HepG2 (cell line): ENCODE measurements around the gene CD28. TPM values are rescaled to one million over a fixed set of nuclear protein-coding genes. Genes with fewer than 3 reads are reported as not detected.
"Not testable (repeated sequence)": the region's sequence is repeated elsewhere in the genome, so short reads cannot be mapped to it uniquely, and the experiment has no call there.

Experiments used
- ATAC-seq: fragments of 200-7000 bp; cut with Tn5 transposase; 3 replicates; pipeline ENCODE4 v1.9.1; 2020; ENCODE audit warnings: mild to moderate bottlenecking, moderate library complexity
- BruUV-seq: library from RNA; stranded (reverse); fragments of 400-500 nt; replicated peaks from 2 replicates; lab custom pipeline; 2021; lab: Mats Ljungman, UMichigan
- CTCF ChIA-PET: fragments of 300-600 bp; formaldehyde crosslinking; extraction: SDS; loops from one replicate; lab custom pipeline; 2021; ENCODE audit warnings: low total read pairs, inconsistent platforms, low intra/inter-chr PET ratio; lab: Yijun Ruan, JAX
- POLR2A ChIA-PET: fragments of 350-600 bp; sonication (Branson Sonifier 250); formaldehyde crosslinking; loops from one replicate; lab custom pipeline; 2020; ENCODE audit warnings: antibody characterized with exemption, inconsistent platforms; lab: Yijun Ruan, JAX
- DNase-seq: peaks from one replicate; pipeline ENCODE4 v3.0.0-alpha.2; 2015; ENCODE audit warnings: low spot score
- FAIRE-seq: peaks from 3 replicates; lab custom pipeline; 2011; peaks lifted over from hg19 to GRCh38; lab: Jason Lieb, UNC
- H2AFZ ChIP-seq: one replicate; pipeline ENCODE4 v1.6.1; 2011; ENCODE audit warnings: low read length, inconsistent platforms
- H3K27ac ChIP-seq: fragments of 300-600 bp; 3 replicates; pipeline ENCODE4 v1.8.0; 2011; ENCODE audit warnings: mixed run types, mild to moderate bottlenecking, mixed read lengths, low read length, inconsistent platforms; ENCODE audit not compliant: insufficient read depth; ENCODE audit errors: extremely low read length
- H3K27me3 ChIP-seq, 2 experiments: fragments of 200-600 bp in 1 of 2; 2 replicates in 1 of 2; 3 replicates in 1 of 2; pipeline versions ENCODE4 v1.6.0 to v1.8.0; 2011; ENCODE audit warnings: low read length in 2 of 2, mild to moderate bottlenecking in 2 of 2, moderate library complexity in 2 of 2, inconsistent platforms in 1 of 2; ENCODE audit not compliant: insufficient read depth in 2 of 2, control insufficient read depth in 1 of 2
- H3K36me3 ChIP-seq, 2 experiments: fragments of 200-600 bp in 1 of 2; replicated peaks in 1 of 2; 2 replicates in 1 of 2; 3 replicates in 1 of 2; pipeline versions ENCODE4 v1.5.1 to v1.8.0; 2011; ENCODE audit warnings: low read length in 2 of 2, inconsistent platforms in 1 of 2; ENCODE audit not compliant: insufficient read depth in 2 of 2, control insufficient read depth in 1 of 2
- H3K4me1 ChIP-seq: 2 replicates; pipeline ENCODE4 v1.5.1; 2012; ENCODE audit warnings: low read length, inconsistent platforms; ENCODE audit not compliant: insufficient read depth
- H3K4me2 ChIP-seq: 2 replicates; pipeline ENCODE4 v1.6.0; 2011; ENCODE audit warnings: low read depth, low read length, inconsistent platforms
- H3K4me3 ChIP-seq, 3 experiments: fragments of 200-600 bp in 1 of 3; sonication (generic), shearing (Covaris generic) in 1 of 3; replicated peaks in 1 of 3; 2 replicates each; pipeline ENCODE4 v1.5.1; 2011 to 2016; ENCODE audit warnings: low read length in 3 of 3, inconsistent platforms in 2 of 3, low read depth in 2 of 3, mild to moderate bottlenecking in 2 of 3, control low read depth in 1 of 3, mixed read lengths in 1 of 3; ENCODE audit not compliant: insufficient read depth in 1 of 3
- H3K79me2 ChIP-seq: one replicate; pipeline ENCODE4 v1.6.1; 2011; ENCODE audit warnings: low read length, inconsistent platforms; ENCODE audit not compliant: insufficient read depth
- H3K9ac ChIP-seq: 2 replicates; pipeline ENCODE4 v1.6.0; 2011; ENCODE audit warnings: mild to moderate bottlenecking, low read depth, low read length, inconsistent platforms; ENCODE audit not compliant: insufficient read depth
- H3K9me3 ChIP-seq: 2 replicates; pipeline ENCODE4 v1.5.1; 2012; ENCODE audit warnings: mild to moderate bottlenecking, low read length
- H4K20me1 ChIP-seq: 2 replicates; pipeline ENCODE4 v1.6.0; 2011; ENCODE audit warnings: inconsistent platforms, mild to moderate bottlenecking, low read length, moderate library complexity; ENCODE audit not compliant: insufficient read depth
- NFYB ChIP-seq: sonication (generic); formaldehyde crosslinking; IDR thresholded peaks from 2 replicates; pipeline ENCODE4 v1.4.0; 2020; ENCODE audit warnings: missing genetic modification reagents
- NFYC ChIP-seq: IDR thresholded peaks from 2 replicates; pipeline ENCODE4 v1.6.1; 2016; ENCODE audit warnings: missing genetic modification reagents, missing compliant biosample characterization
- ZBTB38 ChIP-seq: sonication (generic); formaldehyde crosslinking; IDR thresholded peaks from 2 replicates; pipeline ENCODE4 v1.5.1; 2020; ENCODE audit warnings: mild to moderate bottlenecking, missing genetic modification reagents
- ZMYM4 ChIP-seq: sonication (generic); formaldehyde crosslinking; IDR thresholded peaks from 2 replicates; pipeline ENCODE4 v1.8.1; 2023; ENCODE audit warnings: mild to moderate bottlenecking, missing genetic modification reagents
- ZNF292 ChIP-seq: sonication (generic); formaldehyde crosslinking; IDR thresholded peaks from 2 replicates; pipeline ENCODE4 v1.8.1; 2022; ENCODE audit warnings: mild to moderate bottlenecking, low read depth, missing genetic modification reagents, borderline replicate concordance
- ZNF33B ChIP-seq: sonication (generic); formaldehyde crosslinking; IDR thresholded peaks from 2 replicates; pipeline ENCODE4 v1.5.1; 2020; ENCODE audit warnings: mild to moderate bottlenecking, missing genetic modification reagents
- ZNF558 ChIP-seq: sonication (generic); formaldehyde crosslinking; IDR thresholded peaks from 2 replicates; pipeline ENCODE4 v1.9.0; 2022; ENCODE audit warnings: mild to moderate bottlenecking, missing genetic modification reagents, borderline replicate concordance
- WGBS: methylation state at CpG from one replicate; pipeline ENCODE4 v1.1.6; 2017; ENCODE audit warnings: low lambda C conversion rate; 5-methylcytosine and 5-hydroxymethylcytosine counted together
- in situ Hi-C: cut with HindIII; loops from 2 replicates; pipeline ENCODE4 v1.10.0; 2017; ENCODE audit warnings: low pct_unique_long_range_greater_than_20kb; ENCODE audit not compliant: extremely low pct_ligation_motif_present
- intact Hi-C: fragments of 100-400 bp; cut with micrococcal nuclease; formaldehyde crosslinking; loops from one replicate; pipeline ENCODE4 v1.10.0; 2022; ENCODE audit not compliant: unreplicated experiment
- polyA plus RNA-seq, 8 experiments: library from polyadenylated mRNA; depleted of rRNA in 3 of 8; stranded (reverse) in 7 of 8; unstranded in 1 of 8; fragments of >200 nt; fragmentation: Illumina TruSeq in 4 of 8; extraction: Trizol in 4 of 8; gene quantifications; 2 replicates each; pipeline versions ENCODE4 v1.2.1 to v1.2.3, GENCODE V29; 2011 to 2016; ENCODE audit warnings: low read depth in 4 of 8, missing spikeins in 1 of 8, mixed read lengths in 1 of 8; ENCODE audit not compliant: insufficient read depth in 1 of 8
- total RNA-seq, 5 experiments: library from RNA; depleted of rRNA; stranded (reverse); fragments of >200 nt; fragmentation: Illumina TruSeq; extraction: Trizol; gene quantifications; 2 replicates each; pipeline ENCODE4 v1.2.3, GENCODE V29; 2016; ENCODE audit warnings: low read depth in 1 of 5
- TF ChIP-seq, protein P1 (sequence below): sonication (generic); formaldehyde crosslinking; IDR thresholded peaks from 2 replicates; pipeline ENCODE4 v1.5.0; 2020; ENCODE audit warnings: missing genetic modification reagents, mild to moderate bottlenecking, borderline replicate concordance
- TF ChIP-seq, protein P2 (sequence below): sonication (generic); formaldehyde crosslinking; IDR thresholded peaks from 2 replicates; pipeline ENCODE4 v1.5.0; 2020; ENCODE audit warnings: mild to moderate bottlenecking, missing genetic modification reagents
- TF ChIP-seq, protein P3 (sequence below): sonication (generic); formaldehyde crosslinking; IDR thresholded peaks from 2 replicates; pipeline ENCODE4 v1.4.0; 2020; ENCODE audit warnings: missing genetic modification reagents, mild to moderate bottlenecking, borderline replicate concordance

The CD28 gene
- total and polyA plus RNA-seq, 2 of the 13 experiments (the other 11 are each of a cell fraction or from before 2014, with no cell fraction given) = not detected

DNA sequence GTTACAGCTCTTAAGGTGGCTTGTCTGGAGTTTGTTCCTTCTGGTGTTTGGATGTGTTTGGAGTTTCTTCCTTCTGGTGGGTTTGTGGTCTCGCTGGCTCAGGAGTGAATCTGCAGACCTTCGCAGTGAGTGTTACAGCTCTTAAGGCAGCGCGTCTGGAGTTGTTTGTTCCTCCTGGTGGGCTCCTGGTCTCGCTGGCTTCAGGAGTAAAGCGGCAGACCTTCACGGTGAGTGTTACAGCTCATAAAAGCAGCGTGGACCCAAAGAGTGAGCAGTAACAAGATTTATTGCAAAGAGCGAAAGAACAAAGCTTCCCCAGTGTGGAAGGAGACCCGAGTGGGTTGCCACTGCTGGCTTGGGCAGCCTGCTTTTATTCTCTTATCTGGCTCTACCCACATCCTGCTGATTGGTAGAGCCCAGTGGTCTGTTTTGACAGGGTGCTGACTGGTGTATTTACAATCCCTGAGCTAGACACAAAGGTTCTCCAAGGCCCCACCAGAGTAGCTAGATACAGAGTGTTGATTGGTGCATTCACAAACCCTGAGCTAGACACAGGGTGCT, 78.4 kb downstream of the CD28 start:
- H3K27me3 ChIP-seq, H3K79me2 ChIP-seq, FAIRE-seq, BruUV-seq, H3K36me3 ChIP-seq, H4K20me1 ChIP-seq, CTCF ChIA-PET, H2AFZ ChIP-seq, H3K9me3 ChIP-seq, ATAC-seq, DNase-seq, H3K4me3 ChIP-seq: not testable (repeated sequence)
- peak overlapping the region; percentile 66 for H3K9ac ChIP-seq
- in situ Hi-C loops = loop anchor here (5.0 kb wide), 1 partner anchor 137 kb away; no protein-coding TSS in a partner anchor
- H3K27ac ChIP-seq = peak overlapping the region; percentile 93
- peaks cover 80% of the 10 kb centered on the region for H3K4me1 ChIP-seq
- WGBS = 97% methylated on average over 10 of the region's 10 CpGs
- POLR2A ChIA-PET = interaction anchor here (1.7 to 6.3 kb wide), 5 partner anchors 14 to 250 kb away, joined by 9 to 225 read pairs (median 26); partner anchors contain the start of gene RAPH1
- TF ChIP-seq ZNF33B (0 out of 2 replicates have a peak, but pooled peaks have one; percentile 20), NFYC (CRISPR knock-in tag) (peak; percentile 69), ZNF292 (CRISPR knock-in tag) (0 out of 2 replicates have a peak, but pooled peaks have one; percentile 2), NFYB (CRISPR knock-in tag) (peak; percentile 61; the same call in 1 of the 2 replicates), ZNF558 (CRISPR knock-in tag) (0 out of 2 replicates have a peak, but pooled peaks have one; percentile 0), ZBTB38 (CRISPR knock-in tag) (0 out of 2 replicates have a peak, but pooled peaks have one; percentile 8), ZMYM4 (CRISPR knock-in tag) (0 out of 2 replicates have a peak, but pooled peaks have one; percentile 20)
- TF ChIP-seq, protein P1, sequence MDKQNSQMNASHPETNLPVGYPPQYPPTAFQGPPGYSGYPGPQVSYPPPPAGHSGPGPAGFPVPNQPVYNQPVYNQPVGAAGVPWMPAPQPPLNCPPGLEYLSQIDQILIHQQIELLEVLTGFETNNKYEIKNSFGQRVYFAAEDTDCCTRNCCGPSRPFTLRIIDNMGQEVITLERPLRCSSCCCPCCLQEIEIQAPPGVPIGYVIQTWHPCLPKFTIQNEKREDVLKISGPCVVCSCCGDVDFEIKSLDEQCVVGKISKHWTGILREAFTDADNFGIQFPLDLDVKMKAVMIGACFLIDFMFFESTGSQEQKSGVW = peak; percentile 64; the same call in 1 of the 2 replicates
- TF ChIP-seq, protein P2, sequence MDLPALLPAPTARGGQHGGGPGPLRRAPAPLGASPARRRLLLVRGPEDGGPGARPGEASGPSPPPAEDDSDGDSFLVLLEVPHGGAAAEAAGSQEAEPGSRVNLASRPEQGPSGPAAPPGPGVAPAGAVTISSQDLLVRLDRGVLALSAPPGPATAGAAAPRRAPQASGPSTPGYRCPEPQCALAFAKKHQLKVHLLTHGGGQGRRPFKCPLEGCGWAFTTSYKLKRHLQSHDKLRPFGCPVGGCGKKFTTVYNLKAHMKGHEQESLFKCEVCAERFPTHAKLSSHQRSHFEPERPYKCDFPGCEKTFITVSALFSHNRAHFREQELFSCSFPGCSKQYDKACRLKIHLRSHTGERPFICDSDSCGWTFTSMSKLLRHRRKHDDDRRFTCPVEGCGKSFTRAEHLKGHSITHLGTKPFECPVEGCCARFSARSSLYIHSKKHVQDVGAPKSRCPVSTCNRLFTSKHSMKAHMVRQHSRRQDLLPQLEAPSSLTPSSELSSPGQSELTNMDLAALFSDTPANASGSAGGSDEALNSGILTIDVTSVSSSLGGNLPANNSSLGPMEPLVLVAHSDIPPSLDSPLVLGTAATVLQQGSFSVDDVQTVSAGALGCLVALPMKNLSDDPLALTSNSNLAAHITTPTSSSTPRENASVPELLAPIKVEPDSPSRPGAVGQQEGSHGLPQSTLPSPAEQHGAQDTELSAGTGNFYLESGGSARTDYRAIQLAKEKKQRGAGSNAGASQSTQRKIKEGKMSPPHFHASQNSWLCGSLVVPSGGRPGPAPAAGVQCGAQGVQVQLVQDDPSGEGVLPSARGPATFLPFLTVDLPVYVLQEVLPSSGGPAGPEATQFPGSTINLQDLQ (CRISPR knock-in tag) = peak; percentile 70; the same call in 1 of the 2 replicates
- TF ChIP-seq, protein P3, sequence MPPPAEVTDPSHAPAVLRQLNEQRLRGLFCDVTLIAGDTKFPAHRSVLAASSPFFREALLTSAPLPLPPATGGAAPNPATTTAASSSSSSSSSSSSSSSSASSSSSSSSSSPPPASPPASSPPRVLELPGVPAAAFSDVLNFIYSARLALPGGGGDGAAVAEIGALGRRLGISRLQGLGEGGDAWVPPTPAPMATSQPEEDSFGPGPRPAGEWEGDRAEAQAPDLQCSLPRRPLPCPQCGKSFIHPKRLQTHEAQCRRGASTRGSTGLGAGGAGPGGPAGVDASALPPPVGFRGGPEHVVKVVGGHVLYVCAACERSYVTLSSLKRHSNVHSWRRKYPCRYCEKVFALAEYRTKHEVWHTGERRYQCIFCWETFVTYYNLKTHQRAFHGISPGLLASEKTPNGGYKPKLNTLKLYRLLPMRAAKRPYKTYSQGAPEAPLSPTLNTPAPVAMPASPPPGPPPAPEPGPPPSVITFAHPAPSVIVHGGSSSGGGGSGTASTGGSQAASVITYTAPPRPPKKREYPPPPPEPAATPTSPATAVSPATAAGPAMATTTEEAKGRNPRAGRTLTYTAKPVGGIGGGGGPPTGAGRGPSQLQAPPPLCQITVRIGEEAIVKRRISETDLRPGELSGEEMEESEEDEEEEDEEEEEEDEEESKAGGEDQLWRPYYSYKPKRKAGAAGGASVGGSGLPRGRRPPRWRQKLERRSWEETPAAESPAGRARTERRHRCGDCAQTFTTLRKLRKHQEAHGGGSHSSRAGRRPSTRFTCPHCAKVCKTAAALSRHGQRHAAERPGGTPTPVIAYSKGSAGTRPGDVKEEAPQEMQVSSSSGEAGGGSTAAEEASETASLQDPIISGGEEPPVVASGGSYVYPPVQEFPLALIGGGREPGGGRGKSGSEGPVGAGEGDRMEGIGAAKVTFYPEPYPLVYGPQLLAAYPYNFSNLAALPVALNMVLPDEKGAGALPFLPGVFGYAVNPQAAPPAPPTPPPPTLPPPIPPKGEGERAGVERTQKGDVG = peak; percentile 79; the same call in 1 of the 2 replicates
- intact Hi-C loops = loop anchor here (5.0 kb wide), 1 partner anchor 72 kb away; no protein-coding TSS in a partner anchor
- H3K4me2 ChIP-seq = peak overlapping the region; percentile 33; the same call in 1 of the 2 replicates
